SK-N-SH (cell line): ENCODE data around the gene ZNF516.

Experiments used
- CTCF ChIP-seq: fragments of 200-600 bp; sonication (generic); IDR thresholded peaks from 2 replicates; pipeline ENCODE4 v1.6.1; 2017; ENCODE audit warnings: antibody characterized with exemption, mild to moderate bottlenecking, moderate library complexity
- GABPA ChIP-seq: IDR thresholded peaks from 2 replicates; pipeline ENCODE4 v1.4.0; 2012; ENCODE audit warnings: low read depth, mild to moderate bottlenecking
- MAX ChIP-seq: IDR thresholded peaks from 2 replicates; pipeline ENCODE4 v1.4.0; 2012; ENCODE audit warnings: low read depth
- POLR2AphosphoS5 ChIP-seq: IDR thresholded peaks from 2 replicates; pipeline ENCODE4 v1.6.1; 2012; ENCODE audit warnings: low read depth, low read length
- REST ChIP-seq: IDR thresholded peaks from 2 replicates; pipeline ENCODE4 v1.6.1; 2012; ENCODE audit warnings: mild to moderate bottlenecking, low read depth, low read length, moderate library complexity
- USF2 ChIP-seq: fragments of 150-350 bp; IDR thresholded peaks from 2 replicates; pipeline ENCODE4 v1.6.1; 2017; ENCODE audit warnings: antibody characterized with exemption, low read length, low read depth, borderline replicate concordance

GRCh38 chr18:76317136-76317535, 177.9 kb downstream of the ZNF516 start:
- TF ChIP-seq REST, result no peak
- TF ChIP-seq CTCF, result no peak
- no peak for TF ChIP-seq MAX
- TF ChIP-seq GABPA, result no peak
- no peak for TF ChIP-seq USF2
- TF ChIP-seq POLR2AphosphoS5, result no peak
